Prostate gland (tissue), 2 donors: ENCODE results near the gene ARCN1. TPM values are rescaled to one million over a fixed set of nuclear protein-coding genes. Genes with fewer than 3 reads are reported as not detected.
"Not testable (repeated sequence)": the region's sequence is repeated elsewhere in the genome, so short reads cannot be mapped to it uniquely, and the experiment has no call there.

ENCODE experiments used
- DNase-seq: peaks from one replicate; pipeline ENCODE4 v3.0.0-alpha.2; 2019; ENCODE audit warnings: low spot score
- H3K27ac ChIP-seq, 2 donors: fragments of 200-600 bp; sonication (generic); 2 replicates each; pipeline ENCODE4 v1.5.1; 2017 to 2019
- H3K27me3 ChIP-seq: fragments of 200-600 bp; sonication (generic); replicated peaks from 2 replicates; pipeline ENCODE4 v1.5.1; 2019; ENCODE audit not compliant: insufficient read depth
- H3K36me3 ChIP-seq, 2 donors: fragments of 200-600 bp; sonication (generic); 1 replicate in 1 of 2; 2 replicates in 1 of 2; pipeline versions ENCODE4 v1.5.1 to v1.8.1; 2017 to 2019
- H3K4me1 ChIP-seq: fragments of 200-600 bp; sonication (generic); replicated peaks from 2 replicates; pipeline ENCODE4 v1.5.1; 2019
- H3K4me3 ChIP-seq, 2 donors: fragments of 200-600 bp; sonication (generic); 2 replicates each; pipeline ENCODE4 v1.5.1; 2017 to 2019
- H3K9me3 ChIP-seq: fragments of 200-600 bp; sonication (generic); 2 replicates; pipeline ENCODE4 v1.5.1; 2017
- POLR2A ChIP-seq: fragments of 450-650 bp; IDR thresholded peaks from one replicate; pipeline ENCODE4 v1.6.1; 2016; ENCODE audit warnings: antibody characterized with exemption, mild to moderate bottlenecking
- POLR2AphosphoS5 ChIP-seq: sonication (generic); formaldehyde crosslinking; IDR thresholded peaks from one replicate; pipeline ENCODE4 v1.6.1; 2017; ENCODE audit warnings: antibody characterized with exemption
- WGBS: methylation state at CpG from one replicate; pipeline ENCODE4 v1.1.5; 2018; 5-methylcytosine and 5-hydroxymethylcytosine counted together
- intact Hi-C: fragments of 100-400 bp; cut with DNase I; formaldehyde crosslinking; loops from one replicate; pipeline ENCODE4 v1.14.2; 2022
- total RNA-seq, 2 donors: library from RNA; depleted of rRNA; stranded (reverse); fragments of >200 nt; gene quantifications; one replicate each; pipeline ENCODE4 v1.1.0, GENCODE V29; 2016
- TF ChIP-seq, protein P1 (sequence below), 4 experiments: fragments of 200-600 bp in 2 of 4; fragments of 450-650 bp in 2 of 4; sonication (generic) in 2 of 4; IDR thresholded peaks; 1 replicate in 3 of 4; 2 replicates in 1 of 4; pipeline ENCODE4 v1.5.1; 2016 to 2019; ENCODE audit warnings: antibody characterized with exemption in 4 of 4, mild to moderate bottlenecking in 2 of 4, moderate library complexity in 2 of 4

The ARCN1 gene
- total RNA-seq, 2 donors from 2014 or later: 108 to 132 TPM

DNA sequence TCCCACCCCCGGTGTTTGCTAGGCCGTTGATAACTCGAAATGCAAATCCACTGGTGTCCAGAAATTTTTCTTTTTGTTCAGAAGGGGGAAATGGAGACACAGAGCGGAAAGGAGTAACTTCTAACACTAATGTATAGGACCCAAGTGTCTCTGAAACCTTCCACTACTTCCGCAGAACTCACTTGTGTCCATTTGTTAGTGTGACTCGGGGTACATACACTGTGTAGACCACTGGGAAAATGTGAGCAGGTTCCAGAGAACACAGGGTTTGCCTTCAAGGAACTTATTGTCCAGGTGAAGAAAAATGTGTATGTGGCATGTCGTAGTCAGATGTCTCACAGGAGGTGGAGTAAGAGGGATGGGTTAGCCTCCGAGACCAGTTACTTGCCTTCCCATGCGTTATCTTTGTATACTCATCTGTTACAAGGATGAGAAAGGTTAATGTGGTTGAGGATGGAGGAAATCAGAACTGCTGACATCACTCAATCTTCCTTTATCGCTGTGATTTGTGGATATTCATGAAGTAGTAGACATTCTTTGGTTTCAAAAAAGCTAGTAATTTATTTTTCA lies 857 bp downstream of the ARCN1 start:
- Histone ChIP-seq H3K27ac (peak overlapping the region; percentile 97 to 99), H3K4me1 (no peaks in the 10 kb centered on the region), H3K4me3 (peak overlapping the region; percentile 91 to 92), H3K36me3 (no peaks in the 10 kb centered on the region), H3K27me3 (no peaks in the 10 kb centered on the region), H3K9me3 (no peaks in the 10 kb centered on the region)
- intact Hi-C loops: no loop called here
- peak; percentile 11 for DNase-seq
- WGBS: 3% methylated on average over 10 of the region's 10 CpGs
- TF ChIP-seq POLR2A (no peak), POLR2AphosphoS5 (peak; percentile 17)

DNA sequence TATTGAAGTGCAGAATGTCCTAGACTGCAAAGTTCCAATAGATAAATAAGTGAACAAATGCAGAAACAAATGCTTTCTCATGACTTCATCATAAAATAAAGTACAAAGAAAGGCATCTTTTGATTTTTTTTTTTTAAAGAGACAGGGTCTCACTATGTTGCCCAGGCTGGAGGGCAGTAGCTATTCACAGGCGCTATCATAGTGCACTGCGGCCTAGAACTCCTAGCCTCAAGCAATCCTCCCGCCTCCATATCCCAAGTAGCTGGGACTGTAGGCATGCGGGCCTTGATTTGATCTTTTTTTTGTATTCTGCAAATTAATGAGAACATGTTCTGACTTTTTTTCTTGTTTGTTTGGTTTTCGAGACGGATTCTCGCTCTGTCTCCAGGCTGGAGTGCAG lies 2.4 kb downstream of the ARCN1 start:
- TF ChIP-seq POLR2A (no peak), POLR2AphosphoS5 (no peak)
- TF ChIP-seq, protein P1, sequence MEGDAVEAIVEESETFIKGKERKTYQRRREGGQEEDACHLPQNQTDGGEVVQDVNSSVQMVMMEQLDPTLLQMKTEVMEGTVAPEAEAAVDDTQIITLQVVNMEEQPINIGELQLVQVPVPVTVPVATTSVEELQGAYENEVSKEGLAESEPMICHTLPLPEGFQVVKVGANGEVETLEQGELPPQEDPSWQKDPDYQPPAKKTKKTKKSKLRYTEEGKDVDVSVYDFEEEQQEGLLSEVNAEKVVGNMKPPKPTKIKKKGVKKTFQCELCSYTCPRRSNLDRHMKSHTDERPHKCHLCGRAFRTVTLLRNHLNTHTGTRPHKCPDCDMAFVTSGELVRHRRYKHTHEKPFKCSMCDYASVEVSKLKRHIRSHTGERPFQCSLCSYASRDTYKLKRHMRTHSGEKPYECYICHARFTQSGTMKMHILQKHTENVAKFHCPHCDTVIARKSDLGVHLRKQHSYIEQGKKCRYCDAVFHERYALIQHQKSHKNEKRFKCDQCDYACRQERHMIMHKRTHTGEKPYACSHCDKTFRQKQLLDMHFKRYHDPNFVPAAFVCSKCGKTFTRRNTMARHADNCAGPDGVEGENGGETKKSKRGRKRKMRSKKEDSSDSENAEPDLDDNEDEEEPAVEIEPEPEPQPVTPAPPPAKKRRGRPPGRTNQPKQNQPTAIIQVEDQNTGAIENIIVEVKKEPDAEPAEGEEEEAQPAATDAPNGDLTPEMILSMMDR (IDR thresholded peaks at IDR 0.05): no peak
- no peaks in the 10 kb centered on the region for H3K27me3 ChIP-seq
- intact Hi-C loops: no loop called here
- 61% methylated on average over 7 of the region's 7 CpGs for WGBS
- no peak for DNase-seq
- no peaks in the 10 kb centered on the region for H3K4me1 ChIP-seq
- no peaks in the 10 kb centered on the region for H3K36me3 ChIP-seq
- H3K9me3 ChIP-seq: no peaks in the 10 kb centered on the region
- no peak overlapping the region for H3K27ac ChIP-seq
- peak overlapping the region in 1 of 2 donors; percentile 12 for H3K4me3 ChIP-seq

DNA sequence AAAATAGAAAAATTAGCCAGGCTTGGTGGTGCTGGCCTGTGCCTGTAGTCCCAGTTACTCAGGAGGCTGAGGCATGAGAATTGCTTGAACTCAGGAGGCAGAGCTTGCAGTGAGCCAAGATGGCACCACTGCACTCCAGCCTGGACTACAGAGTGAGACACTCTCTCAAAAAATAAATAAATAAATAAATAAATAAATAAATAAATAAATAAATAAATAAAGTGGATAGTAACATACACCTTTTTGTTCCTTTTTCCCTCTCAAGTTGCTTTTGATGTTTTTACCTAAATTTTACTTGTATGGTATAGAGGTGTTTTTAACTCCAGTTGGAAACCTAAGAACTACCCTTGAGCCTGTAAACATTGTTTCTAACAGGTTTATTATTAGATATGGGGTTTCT lies 5.8 kb downstream of the ARCN1 start:
- H3K27me3 ChIP-seq, H3K36me3 ChIP-seq, H3K4me1 ChIP-seq, H3K4me3 ChIP-seq, H3K27ac ChIP-seq, intact Hi-C loops, H3K9me3 ChIP-seq, DNase-seq: not testable (repeated sequence)

DNA sequence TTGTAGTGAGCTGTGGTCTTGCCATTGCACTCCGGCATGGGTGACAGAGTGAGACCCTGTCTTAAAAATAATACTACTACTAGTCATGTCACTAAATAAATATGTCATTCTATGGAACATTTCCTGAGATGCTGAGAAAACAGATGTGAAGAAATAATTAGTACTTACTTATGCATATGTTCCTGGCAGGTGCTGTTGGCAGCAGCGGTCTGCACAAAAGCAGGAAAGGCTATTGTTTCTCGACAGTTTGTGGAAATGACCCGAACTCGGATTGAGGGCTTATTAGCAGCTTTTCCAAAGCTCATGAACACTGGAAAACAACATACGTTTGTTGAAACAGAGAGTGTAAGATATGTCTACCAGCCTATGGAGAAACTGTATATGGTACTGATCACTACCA lies 8.8 kb downstream of the ARCN1 start:
- Histone ChIP-seq H3K27ac (no peak overlapping the region), H3K4me3 (no peak overlapping the region), H3K36me3 (peaks cover 0 to 14% of the 10 kb centered on the region in 2 donors), H3K9me3 (no peaks in the 10 kb centered on the region), H3K27me3 (no peaks in the 10 kb centered on the region), H3K4me1 (no peaks in the 10 kb centered on the region)
- 62% methylated on average over 6 of the region's 6 CpGs for WGBS
- intact Hi-C loops: no loop called here
- TF ChIP-seq, protein P1 (IDR thresholded peaks at IDR 0.05): no peak
- TF ChIP-seq POLR2AphosphoS5: no peak
- TF ChIP-seq POLR2A: no peak
- no peak for DNase-seq

DNA sequence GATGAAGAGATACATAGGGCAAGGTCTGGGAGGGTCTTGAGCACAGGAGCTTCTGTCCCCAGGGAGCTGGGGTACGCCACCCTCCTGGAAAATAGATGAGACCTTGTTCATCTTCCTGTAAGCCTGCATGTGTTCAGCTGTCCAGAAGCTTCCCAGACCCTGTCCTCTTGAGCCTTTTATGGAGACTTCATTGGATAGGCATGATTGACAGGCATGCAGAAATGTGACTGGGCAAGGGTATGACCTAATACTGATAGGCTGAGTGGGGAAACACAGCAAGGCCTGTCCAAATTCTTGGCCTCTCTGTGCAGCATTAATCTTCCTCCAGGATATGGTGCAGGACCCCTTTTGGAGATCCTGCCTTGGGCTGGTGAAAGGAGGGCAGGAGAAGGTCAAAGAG lies 15.7 kb downstream of the ARCN1 start:
- Histone ChIP-seq H3K27me3 (no peaks in the 10 kb centered on the region), H3K27ac (no peak overlapping the region), H3K36me3 (peaks cover 0 to 14% of the 10 kb centered on the region in 2 donors), H3K4me1 (no peaks in the 10 kb centered on the region), H3K4me3 (no peak overlapping the region), H3K9me3 (no peaks in the 10 kb centered on the region)
- TF ChIP-seq POLR2AphosphoS5: no peak
- TF ChIP-seq POLR2A: no peak
- TF ChIP-seq, protein P1 (IDR thresholded peaks at IDR 0.05): no peak
- WGBS: 100% methylated on average over 1 of the region's 1 CpG
- no peak for DNase-seq
- intact Hi-C loops: no loop called here

DNA sequence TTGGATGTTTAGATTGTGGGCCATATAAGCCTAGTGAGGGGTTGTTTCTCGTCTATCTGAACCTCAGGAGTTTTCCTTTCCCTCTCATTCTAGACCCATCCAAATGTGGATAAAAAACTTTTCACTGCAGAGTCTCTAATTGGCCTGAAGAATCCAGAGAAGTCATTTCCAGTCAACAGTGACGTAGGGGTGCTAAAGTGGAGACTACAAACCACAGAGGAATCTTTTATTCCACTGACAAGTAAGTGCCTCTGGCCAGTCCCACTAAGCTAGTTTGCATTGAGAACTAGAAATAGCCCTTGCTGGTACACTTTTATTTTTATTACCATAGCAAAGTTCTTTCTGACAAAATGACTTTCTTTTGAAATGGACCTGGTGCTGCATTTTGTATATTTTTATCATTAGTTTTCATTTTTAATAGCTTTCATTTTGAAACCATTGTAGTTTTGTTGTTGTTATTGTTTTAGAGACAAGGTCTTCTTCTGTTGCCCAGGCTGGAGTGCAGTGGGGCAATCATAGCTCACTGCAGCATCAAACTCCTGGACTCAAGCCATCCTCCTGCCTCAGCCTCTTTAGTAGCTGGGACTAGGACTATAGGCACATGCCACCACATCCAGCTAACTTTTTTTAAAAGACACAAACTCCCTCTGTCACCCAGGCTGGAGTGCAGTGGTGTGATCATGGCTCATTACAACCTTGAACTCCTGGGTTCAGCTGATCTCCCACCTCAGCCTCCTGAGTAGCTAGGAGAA lies 20.6 kb downstream of the ARCN1 start:
- peaks cover 0 to 6% of the 10 kb centered on the region in 2 donors for H3K36me3 ChIP-seq
- H3K4me3 ChIP-seq: no peak overlapping the region
- intact Hi-C loops: loop anchor here (5.0 kb wide), 1 partner anchor 65 kb away; no protein-coding TSS in a partner anchor
- H3K27ac ChIP-seq: peak overlapping the region; percentile 36 to 42
- H3K4me1 ChIP-seq: peaks cover 2% of the 10 kb centered on the region
- no peaks in the 10 kb centered on the region for H3K27me3 ChIP-seq
- WGBS: 75% methylated on average over 2 of the region's 2 CpGs
- TF ChIP-seq POLR2A (no peak), POLR2AphosphoS5 (peak; percentile 9)
- no peak for DNase-seq
- no peaks in the 10 kb centered on the region for H3K9me3 ChIP-seq
